ENCODE measurements around the gene BEND3.
"Not testable (repeated sequence)": the region's sequence is repeated elsewhere in the genome, so short reads cannot be mapped to it uniquely, and the experiment has no call there.

BEND3 gene

DNA sequence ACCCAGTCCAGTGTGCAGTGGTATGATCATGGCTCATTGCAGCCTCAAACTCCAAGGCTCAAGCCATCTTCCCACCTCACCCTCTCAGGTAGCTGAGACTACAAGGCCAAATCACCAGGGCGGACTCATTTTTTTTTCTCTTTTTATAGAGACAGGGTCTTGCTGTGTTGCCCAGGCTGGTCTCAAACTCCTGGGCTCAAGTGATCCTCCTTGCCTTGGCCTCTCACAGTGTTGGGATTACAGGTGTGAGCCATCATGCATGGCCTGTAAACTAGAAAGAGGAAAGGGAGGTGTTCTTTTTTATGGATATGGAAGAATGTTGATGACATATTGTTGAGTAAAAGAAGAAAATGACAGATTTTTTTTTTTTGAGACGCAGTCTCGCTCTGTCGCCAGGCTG, 5.1 kb upstream of the BEND3 start:
- no peak for DNase-seq (ENCODE audit: low read depth)

DNA sequence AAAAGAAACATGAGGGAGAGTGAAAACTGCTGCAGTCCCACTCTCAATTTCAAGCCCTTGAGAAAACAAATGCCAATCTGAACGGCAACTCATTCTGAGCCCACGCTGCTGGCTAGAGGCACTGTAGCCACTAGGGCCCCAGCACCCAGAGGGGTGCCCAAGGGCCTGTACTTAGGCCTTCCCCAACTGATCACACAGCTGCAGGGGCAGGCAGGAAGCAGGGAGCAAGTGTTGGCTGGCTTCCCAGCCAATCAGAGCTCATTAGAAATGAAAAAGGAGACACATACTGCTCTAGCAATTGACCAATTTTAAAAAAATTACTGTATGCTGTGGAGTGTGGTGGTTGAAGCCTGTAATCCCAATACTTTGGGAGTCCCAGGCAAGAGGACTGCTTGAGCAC, 3.7 kb upstream of the BEND3 start:
- DNase-seq (ENCODE audit: low read depth) = no peak
- TF ChIP-seq, protein P1, sequence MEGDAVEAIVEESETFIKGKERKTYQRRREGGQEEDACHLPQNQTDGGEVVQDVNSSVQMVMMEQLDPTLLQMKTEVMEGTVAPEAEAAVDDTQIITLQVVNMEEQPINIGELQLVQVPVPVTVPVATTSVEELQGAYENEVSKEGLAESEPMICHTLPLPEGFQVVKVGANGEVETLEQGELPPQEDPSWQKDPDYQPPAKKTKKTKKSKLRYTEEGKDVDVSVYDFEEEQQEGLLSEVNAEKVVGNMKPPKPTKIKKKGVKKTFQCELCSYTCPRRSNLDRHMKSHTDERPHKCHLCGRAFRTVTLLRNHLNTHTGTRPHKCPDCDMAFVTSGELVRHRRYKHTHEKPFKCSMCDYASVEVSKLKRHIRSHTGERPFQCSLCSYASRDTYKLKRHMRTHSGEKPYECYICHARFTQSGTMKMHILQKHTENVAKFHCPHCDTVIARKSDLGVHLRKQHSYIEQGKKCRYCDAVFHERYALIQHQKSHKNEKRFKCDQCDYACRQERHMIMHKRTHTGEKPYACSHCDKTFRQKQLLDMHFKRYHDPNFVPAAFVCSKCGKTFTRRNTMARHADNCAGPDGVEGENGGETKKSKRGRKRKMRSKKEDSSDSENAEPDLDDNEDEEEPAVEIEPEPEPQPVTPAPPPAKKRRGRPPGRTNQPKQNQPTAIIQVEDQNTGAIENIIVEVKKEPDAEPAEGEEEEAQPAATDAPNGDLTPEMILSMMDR (IDR thresholded peaks at IDR 0.05; ENCODE audit: control insufficient read depth, extremely low read depth, insufficient read depth) = no peak
- no peak overlapping the region for H3K4me3 ChIP-seq (ENCODE audit: low read depth, low read length)

More for the DNA sequence above, 5.1 kb upstream of the BEND3 start:
- no peak overlapping the region for H3K4me3 ChIP-seq (ENCODE audit: low read depth, low read length)
- TF ChIP-seq, protein P1 (IDR thresholded peaks at IDR 0.05; ENCODE audit: control insufficient read depth, extremely low read depth, insufficient read depth) = no peak

DNA sequence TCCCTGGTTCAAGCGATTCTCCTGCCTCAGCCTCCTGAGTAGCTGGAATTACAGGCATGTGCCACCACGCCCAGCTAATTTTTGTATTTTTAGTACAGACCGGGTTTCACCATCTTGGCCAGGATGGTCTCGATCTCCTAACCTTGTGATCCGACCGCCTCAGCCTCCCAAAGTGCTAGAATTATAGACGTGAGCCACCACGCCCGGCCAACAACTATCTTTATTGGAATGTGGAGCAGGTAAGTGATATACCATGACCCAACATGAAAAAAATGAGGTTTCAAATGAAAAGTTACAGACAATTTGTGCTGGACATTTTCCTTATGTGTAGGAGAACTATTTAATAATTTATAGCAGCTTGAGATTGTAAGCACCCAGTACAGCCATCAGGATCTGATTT, 3.2 kb upstream of the BEND3 start:
- not testable (repeated sequence) for DNase-seq (ENCODE audit: low read depth); H3K4me3 ChIP-seq (ENCODE audit: low read depth, low read length)

DNA sequence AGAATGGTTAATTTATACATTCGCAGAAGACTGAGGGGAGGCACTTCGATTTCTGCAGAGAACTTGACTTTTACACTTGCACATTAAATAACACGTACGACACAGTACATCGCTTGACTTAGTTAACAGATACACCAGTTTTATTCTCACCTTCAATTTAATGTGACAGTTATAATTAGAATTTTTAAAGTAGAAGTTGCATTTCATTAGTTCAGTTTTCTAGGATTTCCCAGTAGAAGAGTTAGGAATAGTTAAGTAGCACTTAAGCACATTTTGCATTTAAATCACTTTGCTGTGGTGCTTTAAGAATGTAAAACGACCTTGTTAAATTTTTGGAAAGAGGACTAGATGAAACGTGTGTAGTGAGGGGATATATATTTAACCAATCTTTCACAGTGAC, 1.6 kb upstream of the BEND3 start:
- H3K4me3 ChIP-seq (ENCODE audit: low read depth, low read length) = no peak overlapping the region
- no peak for DNase-seq (ENCODE audit: low read depth)
- TF ChIP-seq, protein P1 (IDR thresholded peaks at IDR 0.05; ENCODE audit: control insufficient read depth, extremely low read depth, insufficient read depth) = no peak

DNA sequence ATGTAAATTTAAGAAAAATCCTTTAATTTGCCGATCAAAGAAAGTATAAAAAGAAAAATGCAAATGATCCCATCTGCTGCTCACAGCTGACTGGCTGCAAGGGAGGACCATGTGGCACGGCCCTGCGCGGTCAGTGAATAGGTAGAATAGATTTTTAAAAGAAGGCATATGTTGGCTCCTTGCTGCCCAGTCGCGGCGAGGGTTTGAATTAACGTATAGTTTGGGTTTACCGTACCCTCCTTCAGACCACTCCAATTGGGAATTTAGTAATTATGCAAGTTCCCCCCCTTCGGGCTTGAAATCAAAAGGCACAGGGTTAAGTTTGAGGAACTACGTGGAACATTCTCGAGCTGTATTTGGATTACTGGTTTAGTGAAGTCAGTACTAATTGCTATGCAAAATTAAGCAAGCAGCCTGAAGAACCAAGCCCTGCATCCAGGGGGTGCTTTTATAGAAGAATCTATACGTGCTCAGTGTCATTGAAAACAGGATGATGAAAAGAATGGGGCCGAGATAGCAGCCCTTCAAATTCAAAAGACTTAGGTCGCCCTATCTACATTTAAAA, 1.1 kb upstream of the BEND3 start:
- DNase-seq (ENCODE audit: low read depth) = no peak
- TF ChIP-seq, protein P1 (IDR thresholded peaks at IDR 0.05; ENCODE audit: control insufficient read depth, extremely low read depth, insufficient read depth) = no peak
- no peak overlapping the region for H3K4me3 ChIP-seq (ENCODE audit: low read depth, low read length)

DNA sequence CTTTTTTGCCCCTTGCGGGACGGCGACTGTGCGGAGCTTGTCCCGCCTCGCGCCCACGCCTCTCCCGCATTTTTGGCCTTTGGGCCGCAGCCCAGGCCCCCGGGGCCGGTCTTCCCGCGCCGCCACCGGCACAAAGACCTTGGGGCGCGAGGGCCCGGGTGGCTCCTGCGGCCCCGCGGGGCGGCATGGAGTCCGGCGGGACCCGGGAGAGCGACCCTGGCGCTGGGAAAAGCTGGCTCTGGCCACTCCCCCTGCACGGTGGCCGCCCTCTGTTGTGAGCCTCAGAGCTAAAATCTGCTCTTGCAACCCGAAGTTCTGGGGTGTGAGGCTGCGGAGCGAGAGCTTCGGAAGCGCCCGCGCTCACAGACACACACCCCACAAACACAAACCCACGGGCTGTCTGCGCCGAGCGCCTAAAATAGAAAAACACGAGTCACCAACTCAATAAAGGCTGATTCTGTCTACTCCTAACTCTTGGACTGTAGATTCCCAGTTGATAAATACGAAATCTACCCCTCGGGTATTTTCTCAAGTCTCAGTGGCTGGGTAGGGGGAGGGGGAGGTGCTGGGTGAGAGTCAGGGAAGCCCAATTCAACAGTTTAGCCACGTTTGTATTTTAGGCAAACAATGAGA, 496 bp upstream of the BEND3 start:
- TF ChIP-seq, protein P1 (IDR thresholded peaks at IDR 0.05; ENCODE audit: control insufficient read depth, extremely low read depth, insufficient read depth) = no peak
- H3K4me3 ChIP-seq (ENCODE audit: low read depth, low read length) = peak overlapping the region; percentile 59

DNA sequence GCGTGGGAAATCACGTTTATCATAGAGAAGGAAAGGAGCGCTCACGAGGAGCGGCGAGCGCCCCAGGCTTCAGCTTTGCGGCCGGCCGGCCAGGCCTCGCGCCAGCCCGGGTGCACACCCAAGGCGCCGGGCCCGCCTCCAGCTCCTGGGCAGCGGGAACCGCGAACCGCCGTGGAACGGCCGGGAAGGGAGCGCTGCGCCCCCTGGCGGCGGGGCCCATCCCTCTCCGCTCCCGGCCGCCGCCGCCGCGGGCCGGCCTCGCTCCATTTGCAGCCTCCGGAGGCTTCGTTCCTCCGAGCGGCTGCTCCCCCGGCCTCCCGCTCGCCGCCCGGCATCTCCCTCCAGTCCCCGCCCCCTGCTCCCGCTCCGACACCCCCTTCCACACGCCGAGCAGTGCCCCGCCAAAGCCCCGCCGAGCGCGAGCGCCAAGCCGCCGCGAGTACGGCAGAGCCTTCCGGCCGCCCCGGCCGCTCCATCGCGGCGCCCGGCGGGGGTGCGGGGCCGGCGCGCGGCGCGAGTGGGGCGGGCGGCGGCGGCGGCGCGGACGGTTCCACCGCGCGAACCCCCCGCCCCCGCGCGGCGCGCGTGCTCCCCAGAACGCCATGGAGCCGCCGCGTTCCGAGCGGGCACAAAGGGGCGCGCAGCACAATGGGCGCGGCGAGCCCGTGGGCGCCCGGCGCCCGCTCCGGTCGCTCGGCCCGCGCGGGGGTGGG, 946 bp downstream of the BEND3 start:
- peak; percentile 50 for DNase-seq (ENCODE audit: low read depth)
- H3K4me3 ChIP-seq (ENCODE audit: low read depth, low read length) = peak overlapping the region; percentile 48
- TF ChIP-seq, protein P1 (IDR thresholded peaks at IDR 0.05; ENCODE audit: control insufficient read depth, extremely low read depth, insufficient read depth) = peak; percentile 89

More for the DNA sequence above, 496 bp upstream of the BEND3 start:
- DNase-seq (ENCODE audit: low read depth) = no peak
